Measurements from ENCODE around the gene DSCAML1.

Gene DSCAML1

DNA sequence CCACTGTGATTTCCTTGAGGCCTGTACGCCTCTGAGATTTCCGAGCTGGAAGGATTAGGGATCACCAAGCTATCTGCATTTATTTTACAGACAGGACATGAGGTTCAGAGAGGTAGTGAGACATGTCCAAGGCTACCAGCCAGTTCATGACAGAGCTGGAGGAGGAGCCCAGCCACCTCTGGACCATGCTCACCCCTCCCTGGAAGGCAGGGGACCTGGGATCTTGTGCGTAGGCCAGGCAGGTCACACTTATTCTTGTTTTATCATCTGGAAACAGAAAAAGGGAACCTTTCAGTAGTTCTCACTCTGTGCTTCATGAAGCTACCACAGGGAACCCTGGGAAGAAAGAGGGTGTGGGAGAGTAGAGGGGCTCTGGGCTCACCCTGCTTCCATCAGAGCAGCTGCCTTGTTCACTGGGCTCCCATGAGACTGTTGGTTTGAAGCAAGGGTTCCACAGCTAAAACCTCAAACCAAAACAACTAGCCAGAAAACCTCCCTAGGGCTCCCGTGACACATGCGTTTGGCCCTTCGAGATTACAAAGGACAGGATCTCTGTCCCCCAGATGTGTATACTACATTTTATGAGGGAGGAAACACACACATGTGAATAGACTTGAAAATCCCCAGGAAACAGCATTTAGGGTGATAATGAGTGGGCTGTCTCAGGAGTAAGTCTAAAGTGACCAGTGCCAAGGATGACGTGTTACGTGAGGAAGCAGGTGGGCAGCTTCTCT is 106.4 kb downstream of the DSCAML1 start:
- no peak for DNase-seq (ENCODE audit: low spot score)

DNA sequence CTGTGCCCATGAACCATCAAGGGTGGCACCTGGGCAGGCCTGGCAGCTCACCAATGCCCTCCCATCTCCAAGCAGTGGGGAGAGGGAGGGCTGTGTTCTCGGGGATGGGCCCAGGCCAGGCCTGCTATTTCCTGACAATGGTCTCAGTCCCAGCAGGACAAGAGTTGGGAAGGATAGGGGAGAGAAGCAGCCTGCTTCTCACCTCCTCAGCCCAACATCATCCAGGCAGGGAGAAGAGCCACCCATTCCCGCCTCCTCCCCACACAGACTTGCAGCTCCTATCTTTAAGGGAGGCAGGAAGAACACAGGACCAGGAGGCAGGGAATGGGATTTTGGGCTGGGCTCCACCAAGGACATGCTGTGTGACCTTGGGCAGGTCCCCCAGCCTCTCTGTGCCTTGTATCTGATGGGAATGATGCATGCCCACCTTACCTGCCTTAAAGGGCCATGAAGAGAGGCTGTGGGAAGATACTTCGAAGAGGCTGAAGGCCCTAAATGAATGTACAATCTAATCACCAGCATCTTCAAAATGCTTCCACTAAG is 108.7 kb downstream of the DSCAML1 start:
- DNase-seq (ENCODE audit: low spot score): no peak

DNA sequence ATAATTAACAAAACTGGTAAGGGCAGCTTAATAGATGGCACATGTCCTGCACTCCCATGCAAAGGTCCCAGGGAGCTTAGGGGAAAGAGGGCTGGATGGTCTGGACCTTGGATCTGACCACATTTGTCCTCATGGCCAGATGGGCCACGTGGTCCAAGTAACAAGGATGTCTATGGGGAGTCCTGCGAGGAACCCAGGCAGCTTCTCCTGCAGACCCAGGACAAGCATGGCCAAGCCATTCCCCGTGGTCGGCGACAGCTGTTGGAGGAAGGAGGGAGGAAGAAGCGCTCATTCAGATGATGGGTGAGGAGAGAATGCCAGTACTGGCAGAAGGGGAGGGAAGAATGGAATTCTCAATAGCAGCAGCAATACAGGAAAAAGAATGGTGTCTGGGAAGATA is 109.2 kb downstream of the DSCAML1 start:
- DNase-seq (ENCODE audit: low spot score): no peak

DNA sequence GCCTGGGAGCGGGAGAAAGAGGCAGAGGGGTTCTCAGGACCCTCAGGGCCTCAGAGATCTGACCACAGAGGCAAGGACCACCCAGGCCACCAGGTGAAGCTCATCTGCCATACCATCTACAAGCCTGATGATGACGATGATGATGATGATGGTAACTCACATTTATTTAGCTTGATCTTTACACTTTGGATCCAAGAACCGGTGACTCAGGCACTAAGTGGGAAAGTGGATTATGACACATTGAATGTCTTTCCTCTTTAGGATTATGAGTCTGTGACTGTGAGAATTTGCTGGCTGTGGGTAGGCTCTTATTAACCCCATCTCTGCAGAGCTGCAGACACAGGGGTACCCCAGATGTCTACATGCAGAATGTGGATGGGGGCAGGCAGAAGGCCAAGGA is 110.3 kb downstream of the DSCAML1 start:
- no peak for DNase-seq (ENCODE audit: low spot score)

DNA sequence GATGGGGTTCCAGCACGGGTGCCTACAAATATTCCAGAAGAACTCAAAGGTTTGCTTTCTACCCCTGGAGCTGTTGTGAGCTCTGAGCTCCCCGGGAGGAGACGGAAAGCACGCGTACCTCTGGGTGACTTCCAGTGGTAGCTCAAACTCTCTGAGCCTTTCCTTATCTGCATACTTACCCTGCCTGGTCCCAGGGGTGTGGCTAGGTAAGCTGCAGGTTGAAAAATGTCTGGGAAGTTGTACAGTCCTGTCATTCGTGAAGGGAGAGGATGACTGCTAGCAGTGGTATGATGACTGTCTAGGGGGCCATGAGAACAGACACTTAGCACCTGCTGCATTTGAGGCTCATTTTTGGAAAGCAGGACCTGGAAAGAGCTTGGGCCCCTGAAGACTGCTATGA is 111.5 kb downstream of the DSCAML1 start:
- no peak for DNase-seq (ENCODE audit: low spot score)

DNA sequence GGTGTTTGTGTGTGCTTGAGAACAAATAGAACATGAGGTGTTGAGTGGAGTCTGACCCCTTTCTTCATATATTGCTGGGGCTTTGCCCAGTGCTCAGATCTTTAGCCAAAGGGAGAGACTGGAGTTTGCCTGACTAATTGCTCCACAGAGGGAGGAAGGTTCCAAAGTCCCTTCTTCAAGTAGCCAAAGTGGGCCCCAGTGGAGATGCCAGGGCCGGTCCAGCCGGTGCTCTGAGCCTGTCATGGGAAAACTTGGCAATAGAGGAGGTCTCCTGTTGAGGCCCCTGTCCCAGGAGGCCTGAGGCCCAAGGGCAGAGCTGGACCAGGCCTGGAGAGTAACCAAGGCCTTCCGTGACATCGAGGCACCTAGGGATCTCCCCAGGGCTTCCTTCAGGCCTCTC is 112.3 kb downstream of the DSCAML1 start:
- DNase-seq (ENCODE audit: low spot score): no peak

DNA sequence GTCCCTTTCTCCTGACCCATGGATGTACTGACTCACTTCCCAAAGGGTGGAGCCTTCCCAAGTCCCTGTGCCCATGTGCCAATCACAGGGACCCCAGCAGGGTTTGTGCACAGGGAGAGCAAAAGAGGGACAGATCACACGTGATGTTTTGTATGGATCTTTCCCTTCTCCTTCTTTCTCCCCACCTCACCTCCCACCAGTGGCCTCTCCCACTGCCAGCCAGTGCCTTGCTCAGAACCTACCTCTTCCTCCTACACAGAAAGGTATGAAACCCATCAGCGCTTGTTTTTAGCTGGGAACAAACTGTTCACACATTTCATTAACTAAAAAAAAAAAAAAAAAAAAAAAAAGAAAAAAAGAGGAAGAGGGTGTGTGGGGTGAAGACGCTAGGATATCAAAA is 112.9 kb downstream of the DSCAML1 start:
- DNase-seq (ENCODE audit: low spot score): no peak

DNA sequence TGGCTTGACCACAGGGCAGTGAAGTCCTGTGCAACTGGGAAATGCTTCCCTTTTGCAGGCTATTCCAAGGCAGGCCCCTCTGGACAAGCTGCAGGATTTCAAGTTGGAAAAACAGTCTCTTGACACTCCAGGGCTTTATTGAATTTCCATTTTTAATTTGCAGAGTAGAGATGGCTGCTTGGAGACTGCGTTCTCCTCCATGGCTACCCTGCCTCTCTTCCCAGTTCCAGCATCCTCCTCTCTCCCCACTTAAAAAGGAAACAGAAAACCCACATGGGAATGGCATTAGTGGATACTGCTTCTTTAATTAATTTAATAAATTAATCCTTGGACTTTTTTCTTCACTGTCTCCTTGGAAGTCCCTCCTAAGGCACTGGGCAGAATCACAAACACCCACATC is 115.6 kb downstream of the DSCAML1 start:
- no peak for DNase-seq (ENCODE audit: low spot score)

DNA sequence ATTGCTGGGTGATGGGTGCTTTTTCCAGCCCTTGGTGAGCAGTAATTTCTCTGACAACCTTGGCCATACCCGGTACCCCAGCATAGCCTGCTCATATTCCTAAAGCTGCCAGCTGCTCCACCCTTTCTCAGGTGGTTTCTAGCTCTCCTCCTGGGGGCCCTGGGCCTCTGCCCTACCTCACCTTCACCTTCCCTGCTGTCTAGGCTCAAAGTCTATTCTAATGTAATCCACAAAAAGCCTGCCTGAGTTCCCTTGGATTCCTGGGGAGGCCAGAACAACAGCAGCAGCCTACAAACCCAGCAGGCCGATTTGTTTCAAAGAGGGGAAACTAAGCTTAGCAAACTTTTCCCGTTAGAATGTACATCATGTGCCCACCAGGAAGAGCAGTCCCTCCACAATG is 117.6 kb downstream of the DSCAML1 start:
- DNase-seq (ENCODE audit: low spot score): no peak

DNA sequence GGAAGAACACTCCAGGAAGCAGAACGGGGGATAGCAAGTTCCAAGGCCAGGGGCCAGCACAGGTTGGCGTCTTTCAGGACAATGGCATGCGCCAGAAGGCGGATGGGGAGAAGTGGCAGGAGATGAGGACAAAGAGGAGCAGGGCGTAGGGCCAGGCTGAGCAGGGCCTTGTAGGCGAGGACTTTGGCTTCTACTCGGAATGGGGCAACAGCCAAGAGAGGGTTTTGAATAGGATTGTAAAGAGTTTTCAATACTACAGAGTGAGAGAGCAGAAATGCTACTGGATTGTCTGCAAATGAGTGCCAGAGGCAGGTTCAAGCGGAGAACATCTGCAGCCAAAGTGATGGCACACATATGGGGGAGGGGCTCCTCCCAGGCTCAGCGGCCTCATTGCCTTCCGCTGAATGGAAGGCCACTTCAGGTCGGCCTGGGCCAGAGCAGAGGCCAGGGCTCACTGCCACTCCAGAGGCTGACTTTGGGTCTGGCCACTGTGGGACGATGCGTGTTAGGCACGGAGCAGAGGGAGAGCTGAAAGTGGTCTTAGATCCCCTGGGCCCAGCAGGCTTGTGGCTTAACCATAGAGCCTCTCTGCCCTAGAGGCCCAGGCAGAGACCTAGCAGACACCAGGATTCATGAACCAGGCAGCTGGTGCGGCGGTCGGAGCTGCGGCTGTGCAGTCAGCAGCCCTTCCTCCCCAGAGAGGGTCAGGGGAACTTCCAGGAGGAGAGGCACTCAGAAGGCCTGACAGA is 118.2 kb downstream of the DSCAML1 start:
- DNase-seq (ENCODE audit: low spot score): no peak

DNA sequence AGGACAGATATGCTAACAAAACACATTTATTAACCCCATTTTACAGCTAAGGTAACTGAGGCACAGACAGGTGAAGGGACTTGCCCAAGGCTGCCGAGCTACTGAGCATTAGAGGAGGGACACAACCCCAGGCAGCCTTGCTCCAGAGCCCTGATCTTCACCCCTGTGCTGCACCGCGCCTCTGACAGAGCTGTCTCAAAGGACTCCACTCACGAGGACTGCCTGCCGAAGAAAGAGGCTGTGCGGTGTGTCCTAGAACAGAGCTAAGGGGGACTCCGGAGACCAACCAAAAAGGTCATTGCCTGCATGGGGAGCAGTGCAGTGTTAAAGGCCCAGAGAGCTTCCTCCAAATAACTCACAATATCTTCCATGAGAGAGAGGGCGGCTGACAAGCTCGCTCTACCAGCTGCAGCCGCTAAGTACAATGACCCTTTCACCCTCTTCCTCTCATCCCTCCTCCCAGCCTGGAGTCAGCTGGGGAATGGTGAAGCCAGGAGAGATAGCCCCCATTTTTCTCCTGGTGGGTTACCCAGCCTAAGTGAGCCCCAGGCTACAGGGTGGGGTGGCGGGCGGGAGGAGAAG is 119.2 kb downstream of the DSCAML1 start:
- DNase-seq (ENCODE audit: low spot score): no peak

DNA sequence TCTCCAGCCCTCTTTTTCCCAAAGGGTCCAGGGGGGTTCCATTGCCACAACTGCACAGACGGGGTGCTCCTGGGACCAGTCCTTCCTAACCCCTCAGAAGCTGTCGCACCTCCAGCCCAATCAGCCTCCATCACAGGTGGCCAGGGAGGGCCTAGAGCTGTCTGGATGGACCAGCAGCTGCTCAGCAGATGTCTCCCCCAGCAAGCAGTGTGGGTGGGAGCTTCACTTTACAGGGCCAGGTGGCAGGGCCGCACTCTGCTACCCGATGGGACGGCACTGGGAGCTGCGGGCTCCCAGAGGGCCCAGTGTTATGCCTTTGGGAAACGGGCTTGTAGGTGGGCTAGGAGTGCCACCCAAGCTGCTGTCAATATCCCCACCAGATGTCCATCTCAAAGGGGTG is 120.5 kb downstream of the DSCAML1 start:
- DNase-seq (ENCODE audit: low spot score): no peak

DNA sequence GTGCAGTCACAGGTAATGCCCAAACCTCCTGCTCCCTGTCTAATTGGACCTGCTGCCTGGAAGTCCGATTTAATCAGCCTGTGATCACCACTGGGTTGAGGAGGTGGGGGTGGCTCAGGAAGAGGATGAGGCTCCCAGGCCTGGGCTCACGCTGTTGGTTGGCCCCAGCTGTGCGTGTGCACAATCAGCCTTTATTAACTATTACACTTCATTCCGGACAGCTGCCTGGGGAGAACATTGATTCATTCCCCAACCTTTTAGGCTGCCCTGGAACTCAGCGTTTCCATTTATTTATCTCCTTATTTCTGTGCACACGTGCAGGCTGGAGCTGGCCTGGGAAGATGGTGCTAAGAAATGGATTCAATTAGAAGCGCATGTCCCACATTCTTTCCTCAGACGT is 123.4 kb downstream of the DSCAML1 start:
- DNase-seq (ENCODE audit: low spot score): no peak

DNA sequence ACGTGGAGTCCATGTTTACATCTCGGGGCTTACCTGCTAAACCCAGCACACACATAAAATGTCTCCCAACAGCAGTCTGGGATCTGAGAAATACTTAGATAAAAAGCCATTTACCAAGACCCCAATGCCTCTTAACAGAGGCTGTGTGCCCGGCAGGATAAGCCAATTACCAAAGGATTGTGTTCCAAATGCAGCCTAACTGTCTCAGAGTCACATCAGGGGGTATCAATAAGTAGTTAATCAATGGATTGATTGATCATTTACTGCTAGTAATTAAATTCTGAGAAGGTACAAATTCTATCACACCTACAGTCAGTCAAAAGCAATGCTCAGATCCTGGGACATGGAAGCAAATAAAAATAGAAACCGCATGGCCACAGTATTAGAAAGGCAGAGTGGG is 125.6 kb downstream of the DSCAML1 start:
- DNase-seq (ENCODE audit: low spot score): no peak

DNA sequence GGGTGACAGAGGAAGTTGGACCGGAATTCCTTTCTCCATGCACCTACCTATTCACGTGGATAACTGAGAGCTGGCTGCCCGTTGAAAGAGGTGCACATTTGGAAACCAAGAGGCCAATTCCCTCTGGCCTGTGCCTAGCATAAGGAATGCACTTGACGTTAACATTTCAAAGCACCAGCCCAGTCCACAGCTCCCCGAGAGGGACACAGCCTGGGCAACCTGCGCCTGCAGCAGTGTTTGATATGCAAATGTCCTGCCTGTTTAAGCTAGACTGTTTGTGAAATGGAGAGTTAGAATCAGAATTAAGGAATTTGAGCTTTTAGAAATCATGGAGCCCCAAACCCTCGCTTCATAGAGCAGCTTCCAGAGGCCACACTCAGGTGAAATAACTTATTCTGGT is 126.1 kb downstream of the DSCAML1 start:
- peak; percentile 53 for DNase-seq (ENCODE audit: low spot score)

DNA sequence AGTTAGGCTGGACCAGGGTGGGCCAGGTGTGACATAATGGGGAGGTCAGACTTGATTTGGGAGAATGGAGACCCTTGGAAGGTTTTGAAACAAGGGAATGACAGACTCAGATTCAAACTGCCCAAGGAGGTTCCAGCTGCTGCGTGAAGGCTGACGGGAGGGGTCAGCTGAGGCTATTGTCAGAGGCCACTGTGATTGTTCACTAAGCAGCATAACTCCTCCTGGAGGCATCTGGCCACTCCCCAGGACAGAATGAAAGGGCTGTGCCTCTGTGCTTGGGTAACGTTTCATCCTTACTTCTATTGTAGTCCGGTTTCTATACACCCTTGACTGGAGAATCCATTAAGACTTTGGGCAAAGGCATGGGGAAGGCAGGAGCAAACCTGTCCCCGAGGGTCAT is 126.6 kb downstream of the DSCAML1 start:
- DNase-seq (ENCODE audit: low spot score): no peak

DNA sequence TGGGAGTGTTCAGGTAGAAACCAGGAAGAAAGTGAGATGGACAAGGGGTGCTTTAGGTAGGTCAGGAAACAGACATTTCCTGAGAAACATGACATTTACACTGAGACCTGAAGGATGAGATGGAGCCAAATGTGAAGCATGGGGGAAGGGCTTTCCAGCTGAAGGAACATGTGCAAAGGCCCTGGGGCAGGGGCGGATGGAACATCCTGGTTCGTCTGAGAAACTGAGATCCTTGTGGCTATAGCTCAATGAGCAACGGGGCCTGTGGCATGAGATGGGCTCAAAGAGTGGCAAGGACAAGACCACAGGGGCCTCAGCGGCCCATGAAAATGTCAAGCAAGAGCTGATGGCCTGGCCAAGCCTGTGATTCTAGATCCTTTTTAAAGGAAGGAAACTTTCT is 127.4 kb downstream of the DSCAML1 start:
- no peak for DNase-seq (ENCODE audit: low spot score)

DNA sequence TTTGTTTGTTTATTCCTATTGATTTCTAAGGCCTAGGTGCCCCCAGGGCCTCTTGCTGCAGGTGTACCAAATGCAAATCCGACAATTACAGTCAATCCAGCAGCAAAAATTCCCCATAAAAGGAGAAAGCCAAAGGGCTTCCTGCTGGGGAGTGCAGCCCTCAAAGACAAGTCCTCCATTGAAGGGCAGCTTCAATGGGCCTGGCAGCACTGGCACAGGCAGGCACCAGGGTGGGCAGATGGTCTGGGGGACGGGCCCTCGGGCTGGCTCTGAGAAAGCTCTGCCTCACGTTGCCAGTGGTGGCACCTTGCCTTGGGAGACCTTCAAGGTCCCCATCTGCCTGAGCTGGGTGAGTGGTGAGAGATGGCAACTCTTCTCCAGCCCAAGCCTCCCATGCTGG is 128.0 kb downstream of the DSCAML1 start:
- DNase-seq (ENCODE audit: low spot score): no peak

DNA sequence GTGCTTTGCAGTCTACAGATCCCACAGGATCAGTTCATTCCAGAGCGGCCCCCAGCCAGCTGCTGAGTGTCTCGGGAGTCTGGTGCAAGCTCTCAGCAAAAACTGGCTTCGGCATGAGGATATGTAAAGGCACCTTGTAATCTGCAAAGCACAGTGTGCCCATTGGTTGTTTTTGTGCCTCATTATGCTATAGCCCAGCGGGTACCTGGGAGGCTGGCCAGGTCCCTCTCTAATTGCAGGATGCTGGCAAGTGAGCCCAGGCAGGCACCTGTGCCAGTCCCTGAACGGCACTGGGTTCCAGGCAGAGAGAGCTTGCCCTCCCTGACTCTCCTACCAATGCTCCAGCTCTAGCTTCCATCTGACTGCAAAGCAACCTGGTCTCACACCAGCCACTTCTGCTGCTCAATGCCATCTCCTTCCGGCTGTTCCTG is 128.7 kb downstream of the DSCAML1 start:
- no peak for DNase-seq (ENCODE audit: low spot score)

DNA sequence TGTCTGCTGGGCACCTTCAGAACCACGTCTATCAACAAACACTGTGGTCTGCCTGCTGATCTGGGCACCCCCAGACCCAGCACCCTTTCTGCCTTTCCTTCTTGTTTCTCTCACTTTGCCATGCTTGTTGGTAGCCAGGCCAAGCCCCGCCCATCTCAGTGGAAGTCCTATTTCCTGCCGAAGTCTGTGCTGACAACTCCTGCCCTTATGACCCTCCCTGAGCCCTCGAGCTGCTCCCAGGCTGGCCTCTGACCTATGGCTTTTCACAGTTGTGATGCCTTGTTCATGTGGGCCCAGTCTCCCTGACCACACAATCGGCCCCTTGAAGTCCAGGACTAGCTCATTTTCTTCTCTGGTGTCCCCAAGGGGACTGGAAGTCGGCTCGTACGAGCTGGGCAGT is 132.1 kb downstream of the DSCAML1 start:
- DNase-seq (ENCODE audit: low spot score): no peak

DNA sequence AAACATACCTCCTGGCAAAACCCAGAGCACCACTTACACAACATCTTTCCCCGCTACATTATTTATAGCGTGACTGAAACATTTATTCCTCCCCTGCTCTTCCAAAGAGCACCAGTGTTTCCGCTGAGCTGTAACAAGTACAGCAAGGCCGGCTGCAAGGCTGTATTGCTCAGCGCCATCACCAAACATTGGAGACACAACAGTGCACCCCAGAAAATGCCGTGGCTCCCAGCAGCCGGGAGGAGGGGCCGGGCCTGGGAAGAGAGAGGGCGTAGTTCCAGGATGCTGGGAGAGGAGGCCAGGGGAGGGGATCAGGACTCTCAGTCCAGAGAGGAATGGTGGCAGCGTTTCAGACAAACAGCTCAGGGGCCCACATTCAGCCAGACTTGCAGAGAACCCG is 133.2 kb downstream of the DSCAML1 start:
- no peak for DNase-seq (ENCODE audit: low spot score)

DNA sequence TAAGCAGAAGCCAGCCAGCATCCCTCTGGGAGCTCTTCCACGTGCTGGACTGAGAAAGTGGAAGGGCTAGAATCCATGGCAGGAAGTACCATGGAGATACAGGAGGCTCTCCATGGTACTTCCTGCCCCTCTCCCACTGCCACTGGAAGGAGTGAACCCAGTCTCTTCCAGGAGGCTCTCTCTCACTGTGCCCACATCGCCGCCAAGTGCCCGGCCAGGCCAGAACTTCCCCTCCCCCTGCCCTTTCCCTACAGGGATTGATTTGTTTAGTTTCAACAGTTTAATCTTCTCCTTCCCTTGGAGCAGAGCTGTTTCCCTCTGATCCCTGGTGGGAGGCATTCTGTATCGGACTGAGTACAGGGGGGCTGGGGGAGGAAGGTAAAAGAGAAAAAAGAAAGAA is 133.6 kb downstream of the DSCAML1 start:
- DNase-seq (ENCODE audit: low spot score): no peak

DNA sequence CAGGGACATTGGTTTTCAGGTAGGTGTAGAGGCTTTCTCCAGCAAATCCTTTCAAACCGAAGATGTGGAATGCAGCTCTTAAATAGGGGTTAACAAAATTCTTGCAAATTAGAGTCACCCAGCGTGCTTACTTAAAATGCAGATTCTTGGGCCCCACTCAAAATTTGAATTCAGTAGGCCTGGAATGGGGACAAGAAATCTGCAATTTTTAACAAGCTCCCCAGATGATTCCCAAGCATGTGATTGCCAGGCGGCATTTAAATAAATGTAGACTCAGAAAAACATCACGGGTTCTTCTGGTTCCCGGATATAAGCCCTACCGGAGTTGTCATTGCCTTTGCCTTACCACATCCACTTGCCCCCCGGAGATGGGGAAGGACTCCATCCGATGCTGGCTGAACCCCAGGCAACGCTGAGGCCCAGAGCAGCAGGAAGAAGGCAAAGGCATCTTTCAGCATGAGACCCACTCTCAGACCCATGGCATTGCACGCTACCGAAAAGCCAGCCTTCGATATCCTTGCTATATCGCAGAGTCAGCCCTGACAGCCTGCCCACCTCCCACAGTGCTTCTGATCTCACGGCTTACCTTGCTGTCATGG is 134.2 kb downstream of the DSCAML1 start:
- DNase-seq (ENCODE audit: low spot score): no peak
